ENCODE measurements around the gene RSPH10B2. TPM values are rescaled to one million over a fixed set of nuclear protein-coding genes. Genes with fewer than 3 reads are reported as not detected.
"Not testable (repeated sequence)": the region's sequence is repeated elsewhere in the genome, so short reads cannot be mapped to it uniquely, and the experiment has no call there.

The RSPH10B2 gene
- total and polyA plus RNA-seq, 9 of the 15 experiments (the other 6 are each of a cell fraction or from before 2014, with no cell fraction given), result 0.04 to 0.11 (median 0.08) TPM; not detected in 5

DNA sequence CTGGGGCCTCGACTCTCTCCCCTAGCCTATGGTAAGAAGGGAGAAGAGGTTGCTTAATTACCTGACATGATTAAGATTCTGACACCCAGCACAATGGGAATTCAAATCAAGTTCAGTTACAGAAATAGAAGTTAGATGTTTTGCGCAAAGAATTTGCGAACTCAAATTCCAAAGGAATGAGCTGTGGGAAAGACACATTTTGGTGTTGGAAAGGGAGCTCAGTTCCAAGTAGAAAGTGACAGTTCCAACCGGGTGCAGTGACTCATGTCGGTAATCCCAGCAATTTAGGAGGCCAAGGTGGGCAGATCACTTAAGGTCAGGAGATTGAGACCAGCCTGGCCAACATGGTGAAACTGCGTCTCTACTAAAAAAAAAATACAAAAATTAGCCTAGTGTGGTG lies 76.1 kb downstream of the RSPH10B2 start:
- H3K27ac ChIP-seq (ENCODE audit: extremely low read depth, low read depth, low read length); H3K9ac ChIP-seq (ENCODE audit: insufficient read depth in 1 of 2, low read depth in 2 of 2, low read length in 2 of 2); ATAC-seq; H3K4me1 ChIP-seq (replicated peaks in 1 of 2; ENCODE audit: control insufficient read depth in 2 of 2, insufficient read depth in 2 of 2, low read length in 2 of 2); BruUV-seq (replicated peaks); H3K9me3 ChIP-seq (replicated peaks; ENCODE audit: control insufficient read depth, insufficient read depth, low read depth, low read length); in situ Hi-C loops (cut with MboI); DNase-seq (ENCODE audit: extremely low read depth in 1 of 4, low spot score in 3 of 4); H2AFZ ChIP-seq (ENCODE audit: low read depth, low read length); FAIRE-seq; H3K4me2 ChIP-seq (ENCODE audit: insufficient read depth, low read length); intact Hi-C loops (cut with micrococcal nuclease); H3K9me1 ChIP-seq (ENCODE audit: control insufficient read depth, insufficient read depth, low read length); H3K36me3 ChIP-seq (ENCODE audit: control insufficient read depth, insufficient read depth, low read length); H4K20me1 ChIP-seq (replicated peaks; ENCODE audit: control insufficient read depth, insufficient read depth, low read length); H3K79me2 ChIP-seq (ENCODE audit: control insufficient read depth, insufficient read depth, low read length); H3K4me3 ChIP-seq; CTCF ChIA-PET (ENCODE audit: low intra/inter-chr PET ratio); POLR2A ChIA-PET: not testable (repeated sequence)
- peaks cover 6 to 25% of the 10 kb centered on the region in 2 experiments; a peak in 4 of 5 replicates for H3K27me3 ChIP-seq (ENCODE audit: control insufficient read depth in 2 of 2, insufficient read depth in 2 of 2, low read length in 2 of 2)
- WGBS (ENCODE audit: insufficient coverage, low coverage, missing lambda C conversion rate), result 27% methylated on average over 6 of the region's 6 CpGs

DNA sequence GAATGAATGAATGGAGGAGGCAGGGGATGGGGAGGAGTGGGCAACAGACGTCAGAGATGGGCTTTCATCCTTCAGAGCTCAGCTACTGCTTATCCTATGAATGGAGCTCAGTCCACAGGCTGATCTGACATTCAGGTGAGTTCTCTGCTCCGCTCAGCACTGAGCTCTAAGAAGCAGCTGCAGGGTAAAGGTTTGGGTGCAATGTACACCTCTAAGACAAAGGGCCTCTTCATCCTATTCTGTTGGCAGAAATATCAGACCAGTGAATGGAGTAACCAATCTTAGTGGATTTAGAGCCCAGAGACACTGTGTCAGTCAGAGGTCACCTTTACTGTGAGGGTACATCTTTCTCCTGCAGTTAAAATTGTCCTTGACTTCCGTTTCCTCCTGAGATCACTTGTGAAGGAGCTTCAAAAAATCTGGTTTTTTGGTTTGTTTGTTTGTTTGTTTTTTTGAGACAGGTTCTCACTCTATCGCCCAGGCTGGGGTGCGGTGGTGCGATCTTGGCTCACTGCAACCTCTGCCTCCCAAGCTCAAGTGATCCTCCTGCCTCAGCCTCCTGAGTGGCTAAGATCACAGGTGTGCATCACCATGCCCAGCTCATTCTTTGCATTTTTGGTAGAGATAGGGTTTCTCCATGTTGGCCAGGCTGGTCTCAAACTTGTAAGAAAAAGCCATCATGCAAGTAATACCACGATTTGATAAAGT lies 77.3 kb downstream of the RSPH10B2 start:
- Histone ChIP-seq H3K4me2 (ENCODE audit: insufficient read depth, low read length) (no peak overlapping the region), H3K9me1 (ENCODE audit: control insufficient read depth, insufficient read depth, low read length) (no peaks in the 10 kb centered on the region), H3K4me1 (replicated peaks in 1 of 2; ENCODE audit: control insufficient read depth in 2 of 2, insufficient read depth in 2 of 2, low read length in 2 of 2) (no peaks in the 10 kb centered on the region; a peak in 1 of 5 replicates), H3K4me3 (no peak overlapping the region), H3K27me3 (ENCODE audit: control insufficient read depth in 2 of 2, insufficient read depth in 2 of 2, low read length in 2 of 2) (peaks cover 6 to 29% of the 10 kb centered on the region in 2 experiments; a peak in 4 of 5 replicates), H3K9ac (ENCODE audit: insufficient read depth in 1 of 2, low read depth in 2 of 2, low read length in 2 of 2) (no peak overlapping the region), H2AFZ (ENCODE audit: low read depth, low read length) (no peak overlapping the region), H3K79me2 (ENCODE audit: control insufficient read depth, insufficient read depth, low read length) (no peaks in the 10 kb centered on the region), H4K20me1 (replicated peaks; ENCODE audit: control insufficient read depth, insufficient read depth, low read length) (no peaks in the 10 kb centered on the region), H3K36me3 (ENCODE audit: control insufficient read depth, insufficient read depth, low read length) (no peaks in the 10 kb centered on the region), H3K27ac (ENCODE audit: extremely low read depth, low read depth, low read length) (no peak overlapping the region), H3K9me3 (replicated peaks; ENCODE audit: control insufficient read depth, insufficient read depth, low read depth, low read length) (no peaks in the 10 kb centered on the region)
- in situ Hi-C loops (cut with MboI), result no loop called here
- intact Hi-C loops (cut with micrococcal nuclease), result no loop called here
- WGBS (ENCODE audit: insufficient coverage, low coverage, missing lambda C conversion rate), result 28% methylated on average over 7 of the region's 7 CpGs
- FAIRE-seq, result no peak
- no TSS peak for BruUV-seq (replicated peaks)
- ChIA-PET POLR2A (interaction anchor here (0.6 kb wide), 1 partner anchor 282 kb away, joined by 3 read pairs; no protein-coding TSS in a partner anchor), CTCF (ENCODE audit: low intra/inter-chr PET ratio) (no interaction called here)
- DNase-seq (ENCODE audit: extremely low read depth in 1 of 4, low spot score in 3 of 4), result no peak
- ATAC-seq, result no peak
- no peak for TF ChIP-seq BRD4 (IDR thresholded peaks at IDR 0.05)
- TF ChIP-seq CREB1 (IDR thresholded peaks at IDR 0.05), result no peak
- no peak for TF ChIP-seq CREB1 (CRISPR knock-in tag; IDR thresholded peaks at IDR 0.05)
- no peak for TF ChIP-seq ELK3 (CRISPR knock-in tag; IDR thresholded peaks at IDR 0.05)
- TF ChIP-seq, protein P1, sequence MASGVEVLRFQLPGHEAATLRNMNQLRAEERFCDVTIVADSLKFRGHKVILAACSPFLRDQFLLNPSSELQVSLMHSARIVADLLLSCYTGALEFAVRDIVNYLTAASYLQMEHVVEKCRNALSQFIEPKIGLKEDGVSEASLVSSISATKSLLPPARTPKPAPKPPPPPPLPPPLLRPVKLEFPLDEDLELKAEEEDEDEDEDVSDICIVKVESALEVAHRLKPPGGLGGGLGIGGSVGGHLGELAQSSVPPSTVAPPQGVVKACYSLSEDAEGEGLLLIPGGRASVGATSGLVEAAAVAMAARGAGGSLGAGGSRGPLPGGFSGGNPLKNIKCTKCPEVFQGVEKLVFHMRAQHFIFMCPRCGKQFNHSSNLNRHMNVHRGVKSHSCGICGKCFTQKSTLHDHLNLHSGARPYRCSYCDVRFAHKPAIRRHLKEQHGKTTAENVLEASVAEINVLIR (CRISPR knock-in tag; IDR thresholded peaks at IDR 0.05), result no peak
- TF ChIP-seq ZNF589 (CRISPR knock-in tag; IDR thresholded peaks at IDR 0.05; ENCODE audit: low read depth), result no peak
- no peak for TF ChIP-seq DNMT1 (IDR thresholded peaks at IDR 0.05)
- TF ChIP-seq DMBX1 (CRISPR knock-in tag; IDR thresholded peaks at IDR 0.05; ENCODE audit: borderline replicate concordance), result no peak
- TF ChIP-seq OTX1 (CRISPR knock-in tag; IDR thresholded peaks at IDR 0.05), result no peak
- no peak for TF ChIP-seq ZNF23 (CRISPR knock-in tag; IDR thresholded peaks at IDR 0.05)
- no peak for TF ChIP-seq SMARCA5 (IDR thresholded peaks at IDR 0.05)
